NCI-H187 (cell line): ENCODE data around the gene C3orf80.
"Not testable (repeated sequence)": the region's sequence is repeated elsewhere in the genome, so short reads cannot be mapped to it uniquely, and the experiment has no call there.

Source experiments
- DNase-seq, 2 experiments: peaks; one replicate each; lab custom pipeline; 2025; lab: John Stamatoyannopoulos, UW

Gene C3orf80

GRCh38 chr3:160213191-160213590, 12.0 kb upstream of the C3orf80 start:
- no peak for DNase-seq

- DNase-seq = no peak
These were observed 7.5 kb upstream of the C3orf80 start for GRCh38 chr3:160217675-160218074.

- no peak for DNase-seq
These were observed 7.1 kb upstream of the C3orf80 start for GRCh38 chr3:160218136-160218535.

- no peak for DNase-seq
These were observed 5.2 kb upstream of the C3orf80 start for GRCh38 chr3:160220038-160220437.

GRCh38 chr3:160221019-160221418, 4.2 kb upstream of the C3orf80 start:
- DNase-seq = no peak

GRCh38 chr3:160224256-160224655, 966 bp upstream of the C3orf80 start:
- no peak for DNase-seq

GRCh38 chr3:160224811-160225175, 429 bp upstream of the C3orf80 start:
- DNase-seq = no peak

GRCh38 chr3:160226026-160226907, 1.0 kb downstream of the C3orf80 start:
- no peak for DNase-seq

- DNase-seq = no peak
These were observed 2.2 kb downstream of the C3orf80 start for GRCh38 chr3:160227419-160227818.

- no peak for DNase-seq
These were observed 6.8 kb downstream of the C3orf80 start for GRCh38 chr3:160232014-160232413.

GRCh38 chr3:160240719-160241118, 15.5 kb downstream of the C3orf80 start:
- DNase-seq = not testable (repeated sequence)

GRCh38 chr3:160245261-160245800, 20.1 kb downstream of the C3orf80 start:
- DNase-seq = no peak

- DNase-seq = no peak
These were observed 22.5 kb downstream of the C3orf80 start for GRCh38 chr3:160247766-160248165.

GRCh38 chr3:160253298-160253697, 28.1 kb downstream of the C3orf80 start:
- no peak for DNase-seq

- no peak for DNase-seq
These were observed 32.4 kb downstream of the C3orf80 start for GRCh38 chr3:160257606-160258005.

- no peak for DNase-seq
These were observed 34.4 kb downstream of the C3orf80 start for GRCh38 chr3:160259589-160259988.

GRCh38 chr3:160260587-160261270, 35.5 kb downstream of the C3orf80 start:
- no peak for DNase-seq

GRCh38 chr3:160265088-160265487, 39.9 kb downstream of the C3orf80 start:
- no peak for DNase-seq
